NT2/D1 (cell line): ENCODE results near the gene SPINK1.

ENCODE experiments used
- DNase-seq: peaks from one replicate; pipeline ENCODE4 v3.0.0-alpha.2; 2011; ENCODE audit warnings: low read depth, low spot score
- H3K27me3 ChIP-seq: 2 replicates; pipeline ENCODE4 v1.6.0; 2011; ENCODE audit warnings: mild to moderate bottlenecking; ENCODE audit not compliant: insufficient read length, insufficient read depth
- H3K36me3 ChIP-seq: 2 replicates; pipeline ENCODE4 v1.6.1; 2011; ENCODE audit warnings: mild to moderate bottlenecking, low read length, mixed read lengths; ENCODE audit not compliant: insufficient read depth, insufficient read length
- H3K4me1 ChIP-seq: 2 replicates; pipeline ENCODE4 v1.5.1; 2011; ENCODE audit not compliant: insufficient read depth, insufficient read length
- H3K4me3 ChIP-seq: 2 replicates; pipeline ENCODE4 v1.5.1; 2011; ENCODE audit warnings: low read depth; ENCODE audit not compliant: insufficient read length
- H3K9ac ChIP-seq: 2 replicates; pipeline ENCODE4 v1.6.0; 2011; ENCODE audit warnings: low read depth; ENCODE audit not compliant: insufficient read length
- H3K9me3 ChIP-seq: 2 replicates; pipeline ENCODE4 v1.5.1; 2011; ENCODE audit warnings: mild to moderate bottlenecking, low read length; ENCODE audit not compliant: insufficient read depth
- SUZ12 ChIP-seq: IDR thresholded peaks from 2 replicates; pipeline ENCODE4 v1.6.1; 2011; ENCODE audit not compliant: insufficient read length, insufficient read depth; ENCODE audit errors: extremely low read depth
- YY1 ChIP-seq: IDR thresholded peaks from 2 replicates; pipeline ENCODE4 v1.6.1; 2011; ENCODE audit not compliant: insufficient read length, insufficient read depth
- ZNF274 ChIP-seq: IDR thresholded peaks from 2 replicates; pipeline ENCODE4 v1.6.1; 2011; ENCODE audit warnings: mild to moderate bottlenecking, low read depth, low read length

The SPINK1 gene

GRCh38 chr5:147856801-147857200 lies 25.3 kb upstream of the SPINK1 start:
- Histone ChIP-seq H3K36me3 (no peaks in the 10 kb centered on the region), H3K4me1 (peaks cover 2% of the 10 kb centered on the region), H3K9ac (no peak overlapping the region), H3K9me3 (no peaks in the 10 kb centered on the region), H3K4me3 (no peak overlapping the region), H3K27me3 (no peaks in the 10 kb centered on the region)
- DNase-seq, result no peak
- TF ChIP-seq YY1 (no peak), SUZ12 (no peak), ZNF274 (no peak)

- H3K36me3 ChIP-seq, result no peaks in the 10 kb centered on the region
- TF ChIP-seq YY1 (no peak), ZNF274 (no peak), SUZ12 (no peak)
- H3K4me3 ChIP-seq, result no peak overlapping the region
- H3K27me3 ChIP-seq, result no peaks in the 10 kb centered on the region
- no peak for DNase-seq
- peaks cover 2% of the 10 kb centered on the region for H3K4me1 ChIP-seq
- H3K9ac ChIP-seq, result no peak overlapping the region
- H3K9me3 ChIP-seq, result no peaks in the 10 kb centered on the region
Measured at GRCh38 chr5:147855774-147856069, 24.3 kb upstream of the SPINK1 start.

- Histone ChIP-seq H3K9me3 (no peaks in the 10 kb centered on the region), H3K9ac (no peak overlapping the region), H3K27me3 (no peaks in the 10 kb centered on the region), H3K36me3 (no peaks in the 10 kb centered on the region), H3K4me1 (peaks cover under 1% of the 10 kb centered on the region), H3K4me3 (no peak overlapping the region)
- TF ChIP-seq SUZ12 (no peak), YY1 (no peak), ZNF274 (no peak)
- no peak for DNase-seq
Measured at GRCh38 chr5:147854894-147855773, 23.7 kb upstream of the SPINK1 start.

DNA sequence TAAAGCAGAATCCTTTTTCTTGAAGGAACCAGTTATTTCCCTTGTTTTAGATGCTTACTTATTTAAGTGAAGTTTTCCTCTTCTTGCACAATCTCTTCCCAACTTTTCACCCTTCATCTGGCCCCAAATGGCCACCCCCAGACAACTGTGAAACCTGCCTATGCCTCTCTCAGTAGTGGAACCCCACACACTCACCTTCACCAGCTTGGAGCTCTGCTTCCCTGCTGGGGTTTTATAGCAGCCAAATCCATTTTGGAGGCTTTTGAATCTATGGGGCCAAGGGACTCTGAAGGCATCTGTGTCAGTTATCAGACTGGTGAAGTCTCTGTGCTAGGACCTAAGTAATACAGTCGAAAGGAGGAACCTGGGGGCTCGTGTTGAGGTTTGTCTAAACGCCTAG lies 22.9 kb upstream of the SPINK1 start:
- H3K27me3 ChIP-seq, result no peaks in the 10 kb centered on the region
- H3K9ac ChIP-seq, result no peak overlapping the region
- DNase-seq, result no peak
- no peaks in the 10 kb centered on the region for H3K9me3 ChIP-seq
- H3K4me3 ChIP-seq, result no peak overlapping the region
- no peak for TF ChIP-seq SUZ12
- TF ChIP-seq ZNF274, result no peak
- no peak for TF ChIP-seq YY1
- H3K4me1 ChIP-seq, result no peaks in the 10 kb centered on the region
- H3K36me3 ChIP-seq, result no peaks in the 10 kb centered on the region

DNA sequence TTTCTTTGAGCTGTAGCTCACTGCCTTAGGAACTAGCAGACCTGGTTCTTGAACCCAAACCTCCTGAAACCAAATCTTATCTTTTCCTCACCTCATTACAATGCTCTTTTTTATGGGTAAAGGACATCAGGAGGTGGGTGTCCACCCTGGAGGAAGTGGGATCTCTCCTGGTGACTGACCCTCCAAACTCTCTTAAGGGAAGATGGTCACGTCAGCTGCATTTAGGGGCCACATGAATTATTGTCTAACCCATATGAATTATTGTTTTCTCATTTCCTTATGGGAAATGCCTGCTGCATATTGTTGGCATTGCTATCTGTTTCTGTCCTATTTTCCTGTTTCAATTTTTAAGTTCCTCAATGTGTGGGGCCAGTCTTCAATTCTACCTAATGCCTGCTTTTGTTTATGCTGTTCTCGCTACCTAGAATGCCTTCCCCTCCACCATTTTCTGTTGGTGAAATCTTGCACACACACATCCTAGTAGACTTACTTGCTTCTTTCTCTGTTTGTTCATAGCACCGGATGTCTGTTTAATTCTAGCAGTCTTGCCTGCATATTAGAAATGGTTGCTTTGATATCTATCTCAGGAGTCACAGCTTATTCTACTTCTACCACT lies 22.0 kb upstream of the SPINK1 start:
- TF ChIP-seq ZNF274 (no peak), SUZ12 (no peak), YY1 (no peak)
- no peak for DNase-seq
- Histone ChIP-seq H3K27me3 (no peaks in the 10 kb centered on the region), H3K36me3 (no peaks in the 10 kb centered on the region), H3K9ac (no peak overlapping the region), H3K4me3 (no peak overlapping the region), H3K9me3 (no peaks in the 10 kb centered on the region), H3K4me1 (no peaks in the 10 kb centered on the region)

GRCh38 chr5:147852365-147852764 lies 20.9 kb upstream of the SPINK1 start:
- Histone ChIP-seq H3K9ac (no peak overlapping the region), H3K9me3 (no peaks in the 10 kb centered on the region), H3K27me3 (no peaks in the 10 kb centered on the region), H3K4me3 (no peak overlapping the region), H3K4me1 (no peaks in the 10 kb centered on the region), H3K36me3 (no peaks in the 10 kb centered on the region)
- DNase-seq, result no peak
- TF ChIP-seq ZNF274, result no peak
- no peak for TF ChIP-seq YY1
- no peak for TF ChIP-seq SUZ12

DNA sequence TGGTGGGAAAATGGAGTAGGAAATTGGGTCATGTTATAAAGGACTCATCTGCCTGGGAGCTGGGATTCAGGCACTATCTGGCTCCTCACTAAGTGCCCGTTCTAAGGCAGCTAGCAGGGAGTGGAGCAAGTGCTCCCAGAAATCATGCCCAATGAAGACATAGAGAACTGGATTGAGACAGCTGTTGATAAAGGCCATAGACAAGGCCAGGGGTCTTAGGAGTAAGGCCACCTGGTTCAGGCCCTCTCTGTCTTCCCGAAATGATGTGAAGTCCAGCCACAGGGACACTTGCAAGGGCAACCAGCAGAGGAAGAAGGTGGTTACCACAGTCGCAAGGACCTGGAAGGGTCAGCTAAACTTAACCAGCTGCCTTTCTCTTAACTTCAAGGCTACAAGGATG lies 20.1 kb upstream of the SPINK1 start:
- DNase-seq, result no peak
- H3K4me3 ChIP-seq, result no peak overlapping the region

More for the DNA sequence above, 20.1 kb upstream of the SPINK1 start:
- H3K4me1 ChIP-seq, result no peaks in the 10 kb centered on the region
- H3K36me3 ChIP-seq, result no peaks in the 10 kb centered on the region
- H3K9ac ChIP-seq, result no peak overlapping the region
- no peaks in the 10 kb centered on the region for H3K9me3 ChIP-seq
- no peaks in the 10 kb centered on the region for H3K27me3 ChIP-seq
- TF ChIP-seq YY1 (no peak), SUZ12 (no peak), ZNF274 (no peak)
